Cerebellar cortex (tissue), 1 donor: ENCODE data around the gene SMIM17.
"Not testable (repeated sequence)": the region's sequence is repeated elsewhere in the genome, so short reads cannot be mapped to it uniquely, and the experiment has no call there.

Experiments
- DNase-seq: peaks from one replicate; pipeline ENCODE4 v3.0.0-alpha.2; 2015; ENCODE audit warnings: low spot score

Gene SMIM17

DNA sequence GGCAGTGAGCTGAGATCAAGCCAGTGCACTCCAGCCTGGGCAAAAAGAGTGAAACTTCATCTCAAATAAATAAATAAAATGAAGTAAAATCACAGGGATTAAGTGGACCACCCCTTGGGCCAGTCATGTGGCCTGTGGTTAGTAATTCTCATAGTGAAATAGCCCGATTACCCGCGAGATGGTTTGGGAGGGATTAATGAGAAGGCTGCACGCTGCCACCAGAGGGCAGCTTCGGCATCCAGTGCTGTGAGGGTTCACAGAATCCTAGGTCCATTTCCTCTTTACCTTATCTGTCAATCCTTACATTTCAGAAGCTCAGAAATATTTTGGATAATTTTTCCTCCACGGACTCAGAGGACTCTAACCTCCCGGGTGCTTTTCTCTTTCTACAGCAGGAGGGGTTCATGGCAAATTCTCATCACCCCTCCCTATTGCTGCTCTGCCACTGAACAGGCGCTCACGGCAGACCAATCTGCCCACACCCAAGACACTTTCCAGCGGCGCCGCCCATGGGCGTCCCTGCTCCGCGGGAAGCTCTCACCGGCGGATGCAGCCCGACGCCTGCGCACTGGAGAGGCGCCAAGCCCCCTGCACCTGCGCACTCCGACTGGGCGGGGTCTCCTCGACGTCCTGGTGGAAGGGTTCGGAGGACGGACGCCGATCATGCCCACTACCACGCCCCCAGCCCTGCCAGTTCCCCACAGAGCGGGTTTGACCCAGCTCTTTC lies 17.6 kb downstream of the SMIM17 start:
- DNase-seq, result peak; percentile 48

DNA sequence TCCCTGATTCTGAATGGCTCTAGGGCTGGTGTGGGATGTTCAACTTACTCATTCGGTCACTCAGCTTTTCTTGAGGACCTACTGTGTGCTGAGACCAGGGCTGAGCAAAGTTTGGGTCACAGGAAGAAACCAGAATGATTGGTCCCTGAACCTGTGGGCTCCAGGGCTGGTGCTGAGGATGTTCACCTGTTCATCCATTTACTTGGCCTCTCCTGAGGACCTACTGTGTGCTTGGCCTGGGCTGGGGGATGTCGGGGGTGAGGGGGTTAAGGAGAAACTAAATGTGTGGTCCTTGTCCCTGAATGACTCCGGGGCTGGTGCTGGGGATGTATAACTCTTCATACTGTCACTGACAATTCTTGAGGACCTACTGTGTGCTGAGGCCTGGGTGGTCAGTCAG lies 18.3 kb downstream of the SMIM17 start:
- DNase-seq, result no peak

DNA sequence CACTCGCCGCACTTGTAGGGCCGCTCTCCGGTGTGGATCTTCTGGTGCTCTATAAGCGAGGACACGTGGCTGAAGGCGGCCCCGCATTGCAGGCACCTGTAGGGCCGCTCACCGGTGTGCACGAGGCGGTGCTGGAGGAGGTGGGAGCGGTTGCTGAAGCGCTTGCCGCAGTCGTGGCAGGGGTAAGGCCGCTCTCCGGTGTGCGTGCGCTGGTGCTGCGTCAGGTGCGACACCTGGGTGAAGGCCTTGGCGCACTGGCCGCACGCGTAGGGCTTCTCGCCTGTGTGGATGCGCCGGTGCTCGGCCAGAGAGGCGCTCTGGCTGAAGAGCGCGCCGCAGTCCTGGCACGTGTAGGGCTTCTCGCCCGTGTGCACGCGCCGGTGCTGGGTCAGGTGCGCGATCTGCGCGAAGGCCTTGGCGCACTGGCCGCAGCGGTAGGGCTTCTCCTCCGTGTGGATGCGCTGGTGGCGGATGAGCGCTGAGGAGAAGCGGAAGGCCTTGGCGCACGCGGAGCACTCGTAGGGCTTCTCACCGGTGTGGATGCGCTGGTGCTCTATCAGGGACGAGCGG lies 21.1 kb downstream of the SMIM17 start:
- no peak for DNase-seq

DNA sequence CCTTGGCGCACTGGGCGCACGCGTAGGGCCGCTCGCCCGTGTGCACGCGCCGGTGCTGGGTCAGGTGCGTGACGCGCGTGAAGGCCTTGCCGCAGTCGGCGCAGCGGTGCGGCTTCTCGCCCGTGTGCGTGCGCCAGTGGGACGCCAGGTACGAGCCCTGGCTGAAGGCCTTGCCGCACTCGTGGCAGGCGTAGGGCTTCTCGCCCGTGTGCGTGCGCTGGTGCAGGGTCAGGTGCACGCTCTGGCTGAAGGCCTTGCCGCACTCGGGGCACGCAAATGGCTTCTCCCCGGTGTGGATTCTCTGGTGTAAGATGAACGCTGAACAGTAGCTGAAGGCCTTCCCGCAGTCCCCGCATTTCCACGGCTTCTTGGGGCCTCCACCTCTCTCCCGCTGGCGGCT lies 21.6 kb downstream of the SMIM17 start:
- no peak for DNase-seq

DNA sequence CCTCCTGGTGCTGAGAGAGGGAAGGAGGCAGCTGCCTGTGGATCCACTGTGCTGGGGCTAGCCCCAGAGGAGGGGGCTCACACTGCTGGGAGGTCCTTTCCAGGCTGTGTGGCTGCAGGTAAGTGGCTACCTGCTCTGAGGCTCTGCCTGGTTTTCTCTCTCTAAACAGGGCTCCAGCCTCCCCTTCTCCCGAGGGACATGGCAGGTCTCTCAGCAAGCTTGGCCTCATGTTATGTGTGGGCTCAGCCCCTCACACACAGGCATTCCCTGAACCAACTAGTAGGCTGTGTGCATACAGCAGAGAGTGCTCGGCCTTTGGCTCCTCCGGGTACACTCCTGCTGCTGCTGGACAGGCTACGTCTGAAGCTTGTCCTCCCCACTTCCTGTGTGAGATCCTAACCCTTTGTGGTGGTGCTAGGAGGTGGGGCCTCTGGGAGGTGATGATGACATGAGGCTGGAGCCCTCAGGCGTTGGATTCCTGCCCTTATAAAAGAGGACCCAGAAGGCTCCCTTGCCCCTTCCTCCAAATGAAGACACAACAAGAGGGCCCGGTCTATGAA lies 24.4 kb downstream of the SMIM17 start:
- no peak for DNase-seq

DNA sequence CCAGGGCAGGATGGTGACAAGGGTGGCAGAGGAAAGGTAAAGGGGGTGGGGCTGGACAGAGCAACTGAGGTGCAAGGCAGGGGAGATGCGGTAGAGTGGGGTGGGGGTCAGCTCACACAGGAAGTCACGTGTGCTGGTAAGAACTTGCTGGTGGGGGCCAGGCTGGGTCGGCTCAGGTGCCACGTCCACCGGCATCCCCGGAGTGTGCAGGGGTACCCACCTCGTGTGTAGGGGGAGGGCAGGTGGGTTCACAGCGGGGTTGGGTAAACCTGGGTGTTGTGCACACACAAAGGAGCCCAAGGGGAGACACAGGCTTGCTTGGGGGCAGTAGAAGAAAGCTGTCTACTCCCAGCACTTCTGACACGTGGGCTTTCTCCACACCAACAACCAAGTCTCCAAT lies 25.7 kb downstream of the SMIM17 start:
- DNase-seq, result no peak

DNA sequence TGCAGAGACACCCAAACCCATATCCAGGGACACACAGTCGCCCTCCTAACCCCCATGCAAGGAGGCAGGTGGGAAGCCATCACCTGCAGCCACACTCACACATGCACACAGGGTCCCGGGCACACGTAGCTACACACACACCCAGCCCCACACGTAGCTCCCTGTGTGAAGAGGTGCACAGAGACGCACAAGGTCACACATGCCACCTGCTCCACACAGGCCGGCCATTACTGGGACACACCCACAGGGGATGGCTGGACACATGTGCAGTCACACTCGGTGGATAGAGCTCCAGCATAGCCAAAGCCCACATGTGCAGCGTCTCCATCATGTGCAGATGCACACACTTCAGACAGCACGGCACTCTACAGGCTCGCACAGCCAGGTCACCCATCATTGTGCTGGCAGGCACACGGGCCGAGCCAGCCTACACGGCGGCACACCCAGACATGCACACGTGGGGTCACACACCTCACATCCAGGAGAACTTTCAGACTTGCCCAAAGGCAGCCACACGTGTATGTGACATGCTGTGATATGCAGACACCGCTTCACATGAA lies 27.5 kb downstream of the SMIM17 start:
- DNase-seq, result no peak

DNA sequence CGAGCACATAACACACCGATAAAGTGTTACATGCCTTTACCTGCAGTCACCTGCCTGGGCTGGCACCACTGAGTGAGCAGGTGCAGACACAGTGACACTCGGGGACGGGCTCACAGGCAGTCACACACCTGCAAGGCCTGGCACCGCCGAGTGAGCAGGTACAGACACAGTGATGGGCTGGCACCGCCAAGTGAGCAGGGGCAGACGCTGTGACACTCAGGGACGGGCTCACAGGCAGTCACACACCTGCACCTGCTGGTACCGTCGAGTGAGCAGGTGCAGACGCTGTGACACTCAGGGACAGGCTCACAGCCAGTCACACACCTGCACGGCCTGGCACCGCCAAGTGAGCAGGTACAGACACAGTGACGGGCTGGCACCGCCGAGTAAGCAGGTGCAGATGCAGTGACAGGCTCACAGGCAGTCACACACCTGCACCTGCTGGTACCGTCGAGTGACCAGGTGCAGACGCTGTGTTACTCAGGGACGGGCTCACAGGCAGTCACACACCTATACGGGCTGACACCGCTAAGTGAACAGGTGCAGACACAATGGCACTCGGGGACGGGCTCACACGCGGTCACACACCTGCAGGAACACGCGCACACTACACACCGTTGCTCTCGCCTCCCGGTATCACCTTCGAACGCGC lies 28.1 kb downstream of the SMIM17 start:
- peak; percentile 21 for DNase-seq

DNA sequence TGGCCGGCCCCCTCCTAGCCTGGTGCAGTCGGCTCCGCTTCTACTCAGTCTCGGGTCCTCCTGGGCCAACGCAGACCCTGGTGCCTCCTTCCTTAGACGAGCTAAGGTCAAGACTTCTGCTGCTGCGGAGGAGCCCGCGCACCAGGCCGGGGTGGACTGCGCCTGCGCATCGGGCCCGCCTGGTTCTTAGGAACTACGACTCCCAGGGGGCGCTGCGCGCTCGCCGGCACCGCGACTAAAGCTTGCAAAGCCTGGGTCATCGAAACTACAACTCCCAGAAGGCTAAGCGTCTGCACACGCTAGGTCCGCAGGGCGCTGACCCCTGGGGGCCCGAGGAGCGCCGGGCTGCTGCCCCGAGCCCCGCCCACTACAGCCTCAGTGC lies 28.6 kb downstream of the SMIM17 start, which contains the start of gene ZNF835:
Gene ZNF835 (minus strand): TSS at position 145 of the 382 bp plus-strand sequence. CDS start 6,559 bp downstream, outside the sequence.
- peak; percentile 95 for DNase-seq

DNA sequence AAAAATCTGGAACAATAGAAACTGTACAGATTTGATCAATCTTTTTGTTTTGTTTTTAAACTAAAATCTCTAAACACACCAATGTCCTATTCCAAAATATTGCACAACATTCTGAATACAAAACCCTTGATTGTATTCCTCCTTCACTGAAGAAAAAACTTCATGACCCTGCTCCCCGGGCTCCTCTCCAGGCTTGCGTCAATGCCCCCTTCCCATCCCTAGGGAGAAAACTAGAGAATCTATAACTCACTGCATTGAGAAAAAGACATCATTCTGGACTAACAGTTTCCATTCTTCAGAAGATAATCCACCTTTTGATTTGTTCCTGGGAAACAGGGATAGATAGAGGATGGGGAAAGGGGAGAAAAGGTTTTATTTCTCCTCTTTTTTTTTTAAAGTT lies 29.7 kb downstream of the SMIM17 start:
- DNase-seq, result not testable (repeated sequence)

DNA sequence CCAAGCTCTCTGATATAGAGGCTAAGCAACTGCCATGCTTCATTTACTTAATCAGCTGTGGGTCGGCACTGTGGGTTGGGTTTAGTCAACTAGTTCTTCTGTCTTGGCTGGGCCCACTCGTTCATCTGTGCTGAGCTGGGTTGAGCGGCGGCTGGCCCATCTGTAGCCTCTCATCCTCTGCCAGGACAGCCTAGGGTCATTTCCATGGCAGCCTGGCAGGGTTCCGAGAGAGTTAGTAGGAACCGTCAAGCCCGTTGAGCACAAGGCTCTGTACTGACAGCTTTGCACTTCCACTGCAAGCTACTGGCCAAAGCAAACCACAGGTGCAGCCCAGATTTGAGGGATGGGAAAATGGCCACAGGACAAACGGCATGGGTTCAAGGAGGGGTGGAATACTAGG lies 35.2 kb downstream of the SMIM17 start:
- peak; percentile 46 for DNase-seq

DNA sequence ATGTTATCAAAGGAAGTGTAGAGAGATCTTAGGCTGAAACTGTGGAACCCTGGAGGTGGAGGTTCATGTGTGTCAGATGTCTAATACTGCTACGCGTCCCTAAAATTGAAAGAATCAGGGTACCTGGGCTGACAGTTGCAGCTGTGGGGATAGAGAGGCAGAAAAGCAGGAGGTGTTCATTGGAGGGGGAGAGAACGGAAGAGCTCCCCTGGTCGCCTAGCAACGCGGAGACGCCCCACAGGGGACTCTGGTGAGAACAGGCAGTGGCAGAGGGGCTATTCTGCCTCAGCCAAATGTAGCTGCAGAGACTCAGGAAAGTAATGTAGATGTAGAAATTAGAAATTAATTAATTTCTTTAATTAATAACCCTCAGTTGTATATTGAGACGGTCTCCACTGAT lies 38.7 kb downstream of the SMIM17 start:
- no peak for DNase-seq

DNA sequence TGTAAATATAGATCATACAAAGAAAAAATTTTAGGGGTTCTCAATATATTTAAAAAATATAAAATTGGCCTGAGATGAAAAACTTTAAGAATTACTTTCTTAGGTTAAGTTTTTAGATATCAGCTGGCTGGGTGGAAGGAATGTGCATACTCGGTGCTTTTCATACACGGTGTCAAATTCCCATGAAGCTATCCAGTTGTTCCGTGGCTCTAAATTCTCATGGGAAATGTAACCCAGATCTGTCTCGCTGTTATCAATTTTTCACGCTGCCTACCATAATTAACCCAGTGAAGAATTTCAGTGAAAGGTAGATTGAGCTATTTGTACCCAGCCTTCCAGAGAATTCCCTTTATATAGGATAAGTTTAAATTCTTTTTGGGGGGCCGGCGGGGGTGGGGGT lies 40.2 kb downstream of the SMIM17 start:
- no peak for DNase-seq

DNA sequence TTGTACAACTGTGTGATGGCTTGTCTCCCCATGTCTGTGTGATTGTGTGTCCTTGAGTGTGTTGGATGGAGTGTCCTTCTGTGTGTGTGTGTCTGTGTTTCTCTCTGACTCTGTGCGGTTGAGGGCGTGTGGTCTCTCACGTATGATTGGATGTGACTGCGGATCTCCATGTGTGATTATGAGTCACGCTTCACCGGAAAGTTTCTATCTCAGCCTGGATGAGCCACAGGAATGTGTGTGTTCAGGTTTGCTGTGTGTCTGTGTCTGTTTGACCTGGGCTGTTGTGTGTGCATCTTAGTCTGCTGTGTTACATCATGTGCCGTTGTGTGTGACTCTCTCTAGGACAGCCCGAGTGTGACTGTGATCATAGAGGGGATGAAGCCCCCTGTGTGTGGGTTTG lies 44.1 kb downstream of the SMIM17 start:
- DNase-seq, result no peak

DNA sequence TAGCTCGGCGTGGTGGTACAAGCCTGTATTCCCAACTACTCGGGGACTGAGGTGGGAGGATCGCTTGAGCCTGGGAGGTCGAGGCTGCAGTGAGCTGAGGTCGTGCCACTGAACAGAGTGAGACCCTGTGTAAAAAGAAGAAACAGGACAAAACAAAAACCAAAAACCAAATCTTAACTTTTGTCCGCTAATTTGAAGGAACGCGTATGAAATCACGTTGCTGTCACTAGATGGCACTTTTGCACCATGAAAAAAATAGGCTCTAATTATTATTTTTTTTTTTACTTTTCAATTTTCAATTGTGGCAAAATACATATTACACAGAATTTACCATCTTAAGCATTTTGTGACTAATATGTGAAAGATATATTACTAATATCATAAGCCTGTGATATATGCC lies 46.2 kb downstream of the SMIM17 start:
- DNase-seq, result no peak

DNA sequence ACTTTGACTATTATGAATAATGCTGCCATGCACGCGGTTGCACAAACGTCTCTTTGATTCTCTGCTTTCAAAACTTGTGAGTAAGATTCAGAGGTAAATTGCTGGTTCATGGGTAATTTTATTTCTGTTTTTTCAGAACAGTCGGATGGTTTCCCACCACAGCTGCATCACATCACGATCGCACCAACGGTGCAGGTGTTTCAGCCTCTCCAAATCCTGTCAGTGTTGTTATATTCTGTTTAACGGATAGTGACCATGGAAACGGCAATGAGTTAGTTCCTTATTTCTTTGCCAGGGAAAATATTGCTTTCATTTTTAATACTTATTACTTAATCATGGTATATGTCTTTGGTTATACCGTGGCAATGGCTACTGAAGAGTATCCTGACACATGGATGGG lies 47.7 kb downstream of the SMIM17 start:
- no peak for DNase-seq

DNA sequence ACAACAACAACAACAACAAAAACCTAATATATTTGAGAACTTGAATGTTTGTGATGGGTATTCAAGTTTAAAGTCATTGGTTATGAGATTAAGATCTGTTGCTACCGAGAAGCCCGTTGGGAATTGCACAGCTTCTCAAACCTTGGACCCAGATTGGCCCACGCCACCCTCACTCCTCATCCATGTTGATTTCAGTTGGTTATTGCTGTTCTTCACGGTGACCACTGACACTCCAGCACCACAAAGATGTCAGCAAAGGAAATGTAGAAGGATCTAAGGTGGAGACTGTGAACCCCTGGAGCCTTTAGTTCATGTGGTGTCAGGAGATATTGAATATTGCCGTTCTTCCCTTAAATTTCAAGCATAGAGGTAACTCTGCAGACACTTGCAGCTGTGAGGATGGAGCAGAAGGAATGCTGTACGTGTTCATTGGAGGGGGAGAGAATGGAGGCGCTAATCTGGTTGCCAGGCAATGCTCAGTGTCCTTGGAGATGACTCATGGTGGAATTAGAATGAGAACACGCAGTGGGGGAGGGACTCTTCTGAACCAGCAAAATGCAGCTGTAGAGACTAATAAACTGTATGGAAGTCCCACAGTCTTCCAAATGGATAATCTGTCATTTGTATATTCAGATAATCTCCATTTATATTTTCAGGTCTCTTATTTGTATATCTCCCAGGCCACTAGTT lies 49.4 kb downstream of the SMIM17 start:
- no peak for DNase-seq

DNA sequence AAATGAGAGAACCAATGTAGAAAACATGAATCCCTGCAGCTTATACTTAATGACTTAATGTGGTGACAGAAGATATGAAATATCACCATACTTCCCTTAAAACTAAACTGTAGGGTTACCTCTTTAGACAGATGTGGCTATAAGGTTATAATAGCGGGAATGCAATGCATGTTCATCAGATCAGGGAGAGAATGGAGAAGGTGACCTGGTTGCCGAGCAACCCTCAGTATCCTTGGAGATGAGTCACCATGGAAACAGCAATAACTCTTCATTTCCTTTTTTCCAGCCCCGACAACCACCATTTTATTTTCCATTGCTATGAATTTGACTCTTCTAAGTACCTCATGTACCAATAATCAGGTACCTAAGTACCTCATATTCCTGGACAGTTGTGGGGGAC lies 56.6 kb downstream of the SMIM17 start:
- DNase-seq, result no peak

DNA sequence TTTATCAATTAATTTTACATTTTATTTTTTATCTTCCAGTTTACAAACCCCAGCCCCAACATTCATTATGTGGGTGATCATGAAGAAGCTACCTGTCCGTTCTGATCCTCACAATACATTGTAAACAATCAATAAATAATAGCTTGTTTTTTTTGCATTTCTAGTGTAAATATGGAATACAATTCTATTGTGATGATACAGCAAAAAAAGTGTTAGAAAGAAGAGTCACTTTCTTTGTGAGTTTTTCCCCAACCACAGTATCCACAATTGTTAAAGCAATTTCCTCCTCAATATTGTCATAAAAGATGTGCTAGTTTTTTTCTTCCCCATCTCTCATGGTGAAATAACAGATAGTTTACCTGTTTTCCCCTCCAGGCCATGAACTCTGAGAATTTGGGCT lies 58.9 kb downstream of the SMIM17 start:
- no peak for DNase-seq

DNA sequence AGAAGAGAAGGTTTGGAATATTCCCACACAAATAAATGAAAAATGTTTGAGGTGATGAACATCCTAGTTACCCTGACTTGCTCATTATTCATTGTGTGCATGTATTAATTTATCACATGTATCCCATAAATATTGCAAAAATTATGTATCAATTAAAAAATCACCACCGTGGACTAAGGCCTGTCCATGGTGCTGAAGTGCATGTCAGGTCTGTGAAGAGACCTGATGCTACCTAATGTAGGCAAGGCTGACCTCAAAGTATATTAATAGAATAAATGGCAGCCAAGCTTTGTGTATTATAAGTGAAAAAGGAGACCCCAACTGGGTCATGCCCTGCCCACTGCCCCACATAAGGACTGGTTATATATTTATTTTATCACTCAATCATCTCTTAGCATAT lies 63.0 kb downstream of the SMIM17 start:
- DNase-seq, result no peak
